Dedifferentiated amniotic fluid mesenchymal stem cell (primary cell): Measurements from ENCODE around the gene C2orf76.
"Not testable (repeated sequence)": the region's sequence is repeated elsewhere in the genome, so short reads cannot be mapped to it uniquely, and the experiment has no call there.

Experiments used
- DNase-seq: peaks from one replicate; pipeline ENCODE4 v3.0.0-alpha.2; 2016; ENCODE audit errors: extremely low spot score

C2orf76 gene

GRCh38 chr2:119294671-119295070 is 72.0 kb downstream of the C2orf76 start:
- no peak for DNase-seq

GRCh38 chr2:119293900-119294299 is 72.7 kb downstream of the C2orf76 start:
- DNase-seq, result no peak

GRCh38 chr2:119293254-119293653 is 73.4 kb downstream of the C2orf76 start:
- DNase-seq, result no peak

GRCh38 chr2:119292226-119292625 is 74.4 kb downstream of the C2orf76 start:
- peak; percentile 38 for DNase-seq

- no peak for DNase-seq
These were observed 75.0 kb downstream of the C2orf76 start for GRCh38 chr2:119291588-119292167.

GRCh38 chr2:119290859-119291587 is 75.6 kb downstream of the C2orf76 start:
- no peak for DNase-seq

- no peak for DNase-seq
These were observed 77.0 kb downstream of the C2orf76 start for GRCh38 chr2:119289642-119290041.

- DNase-seq, result no peak
These were observed 77.5 kb downstream of the C2orf76 start for GRCh38 chr2:119289093-119289492.

GRCh38 chr2:119288576-119288975 is 78.1 kb downstream of the C2orf76 start:
- DNase-seq, result no peak

- DNase-seq, result no peak
These were observed 80.0 kb downstream of the C2orf76 start for GRCh38 chr2:119286661-119287060.

GRCh38 chr2:119283873-119284331 is 82.7 kb downstream of the C2orf76 start:
- DNase-seq, result no peak

- DNase-seq, result no peak
These were observed 83.6 kb downstream of the C2orf76 start for GRCh38 chr2:119282996-119283511.

- no peak for DNase-seq
These were observed 84.3 kb downstream of the C2orf76 start for GRCh38 chr2:119282146-119282995.

- DNase-seq, result no peak
These were observed 86.0 kb downstream of the C2orf76 start for GRCh38 chr2:119280680-119281079.

GRCh38 chr2:119279666-119280065 is 87.0 kb downstream of the C2orf76 start:
- no peak for DNase-seq

GRCh38 chr2:119278946-119279345 is 87.7 kb downstream of the C2orf76 start:
- DNase-seq, result no peak

- DNase-seq, result not testable (repeated sequence)
These were observed 88.2 kb downstream of the C2orf76 start for GRCh38 chr2:119278385-119278784.

- no peak for DNase-seq
These were observed 89.8 kb downstream of the C2orf76 start for GRCh38 chr2:119276864-119277263.

- no peak for DNase-seq
These were observed 99.0 kb downstream of the C2orf76 start for GRCh38 chr2:119267604-119268003.

GRCh38 chr2:119266091-119266589 is 100.5 kb downstream of the C2orf76 start:
- no peak for DNase-seq

- no peak for DNase-seq
These were observed 101.0 kb downstream of the C2orf76 start for GRCh38 chr2:119265693-119266066.
